ENCODE data around the gene ULBP2.

DNA sequence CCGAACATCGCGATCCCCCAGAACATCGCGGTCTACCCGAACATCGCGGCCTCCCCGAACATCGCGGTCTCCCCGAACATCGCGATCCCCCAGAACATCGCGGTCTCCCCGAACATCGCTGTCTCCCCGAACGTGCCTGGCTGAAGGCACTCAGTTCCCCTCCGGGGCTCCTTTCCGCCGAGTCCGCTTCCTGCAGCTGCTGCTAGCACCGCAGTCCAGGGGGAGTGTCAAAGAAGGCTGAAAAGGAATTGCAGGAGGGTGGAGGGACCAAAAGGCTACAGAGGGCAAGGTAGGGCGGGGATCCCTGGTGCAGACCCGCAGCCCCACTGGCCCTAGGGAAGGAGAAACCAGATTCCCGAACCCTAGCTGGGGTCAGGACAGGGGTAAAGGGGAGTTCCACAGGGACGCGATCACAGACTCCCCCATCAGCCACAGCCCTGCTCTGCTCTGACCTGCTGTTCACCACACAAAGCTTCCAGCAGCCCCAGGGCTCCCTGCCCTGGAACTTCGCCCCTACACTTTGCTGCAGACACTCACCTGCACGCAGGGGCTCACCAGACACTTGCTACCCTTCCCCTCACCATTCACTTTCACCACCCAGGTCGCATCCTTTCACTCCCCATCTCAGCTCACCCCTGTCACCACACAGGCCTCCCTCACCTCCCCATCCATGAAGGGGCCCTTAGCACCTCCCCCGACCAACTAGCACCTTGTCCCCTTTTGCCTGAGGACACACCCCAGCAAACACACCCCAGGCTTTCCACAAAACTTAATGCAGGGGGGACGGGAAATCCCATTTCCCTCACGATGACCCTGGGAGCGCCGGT, 23.6 kb downstream of the ULBP2 start:
- TF ChIP-seq POLR2A (IDR thresholded peaks at IDR 0.05; ENCODE audit: low read depth, low read length) (no peak), TAF1 (IDR thresholded peaks at IDR 0.05; ENCODE audit: low read depth, low read length) (no peak), POLR2AphosphoS5 (IDR thresholded peaks at IDR 0.05; ENCODE audit: low read depth, low read length) (no peak), SPI1 (IDR thresholded peaks at IDR 0.05; ENCODE audit: low read depth, low read length) (no peak), POU2F2 (IDR thresholded peaks at IDR 0.05; ENCODE audit: low read depth, low read length) (no peak)
